ENCODE results near the gene C7orf33.

- TF ChIP-seq CTCF (IDR thresholded peaks at IDR 0.05), result no peak
- no peak for TF ChIP-seq POLR2A (IDR thresholded peaks at IDR 0.05)
Observed at GRCh38 chr7:148571381-148571780, 19.2 kb upstream of the C7orf33 start.
